GM21825 (cell line): Measurements from ENCODE around the gene PRTG.
"Not testable (repeated sequence)": the region's sequence is repeated elsewhere in the genome, so short reads cannot be mapped to it uniquely, and the experiment has no call there.

Source experiments
- ATAC-seq: cut with Tn5 transposase; IDR thresholded peaks from one replicate; pipeline ENCODE4 v1.9.1; 2021; ENCODE audit warnings: mild to moderate bottlenecking, moderate library complexity; ENCODE audit not compliant: unreplicated experiment

The PRTG gene

GRCh38 chr15:55742927-55743728 lies at the start of gene PRTG:
TSS of gene PRTG (minus strand) at chr15:55743152. CDS start at chr15:55742931, 221 bp downstream.
- no peak for ATAC-seq

- ATAC-seq = no peak
These were observed 48.8 kb upstream of the PRTG start for GRCh38 chr15:55791551-55792400.

GRCh38 chr15:55789066-55789660 lies 46.2 kb upstream of the PRTG start:
- ATAC-seq = no peak

GRCh38 chr15:55786341-55786740 lies 43.4 kb upstream of the PRTG start:
- no peak for ATAC-seq

- not testable (repeated sequence) for ATAC-seq
These were observed 42.6 kb upstream of the PRTG start for GRCh38 chr15:55785593-55785992.

GRCh38 chr15:55784286-55784685 lies 41.3 kb upstream of the PRTG start:
- ATAC-seq = no peak

- ATAC-seq = no peak
These were observed 39.9 kb upstream of the PRTG start for GRCh38 chr15:55782901-55783300.

- no peak for ATAC-seq
These were observed 37.3 kb upstream of the PRTG start for GRCh38 chr15:55780292-55780691.

GRCh38 chr15:55778932-55779331 lies 36.0 kb upstream of the PRTG start:
- no peak for ATAC-seq

- ATAC-seq = no peak
These were observed 32.4 kb upstream of the PRTG start for GRCh38 chr15:55775316-55775715.

- no peak for ATAC-seq
These were observed 31.4 kb upstream of the PRTG start for GRCh38 chr15:55774113-55774970.

GRCh38 chr15:55770806-55771205 lies 27.9 kb upstream of the PRTG start:
- no peak for ATAC-seq

GRCh38 chr15:55770261-55770660 lies 27.3 kb upstream of the PRTG start:
- ATAC-seq = no peak

- ATAC-seq = no peak
These were observed 25.8 kb upstream of the PRTG start for GRCh38 chr15:55768670-55769185.

GRCh38 chr15:55766676-55767075 lies 23.7 kb upstream of the PRTG start:
- no peak for ATAC-seq

GRCh38 chr15:55764398-55764797 lies 21.4 kb upstream of the PRTG start:
- no peak for ATAC-seq

- ATAC-seq = no peak
These were observed 15.6 kb upstream of the PRTG start for GRCh38 chr15:55758580-55758986.

- not testable (repeated sequence) for ATAC-seq
These were observed 10.5 kb upstream of the PRTG start for GRCh38 chr15:55753433-55753832.

GRCh38 chr15:55750706-55751105 lies 7.8 kb upstream of the PRTG start:
- ATAC-seq = no peak
